ENCODE measurements around the gene HSD17B11. TPM values are rescaled to one million over a fixed set of nuclear protein-coding genes. Genes with fewer than 3 reads are reported as not detected.
A peak's percentile ranks its signal among the peaks of the same experiment; 100 is the strongest.
"Not testable (repeated sequence)": the region's sequence is repeated elsewhere in the genome, so short reads cannot be mapped to it uniquely, and the experiment has no call there.

HSD17B11 gene
- total RNA-seq, 1 experiment from 2014 or later: 8.8 TPM

DNA sequence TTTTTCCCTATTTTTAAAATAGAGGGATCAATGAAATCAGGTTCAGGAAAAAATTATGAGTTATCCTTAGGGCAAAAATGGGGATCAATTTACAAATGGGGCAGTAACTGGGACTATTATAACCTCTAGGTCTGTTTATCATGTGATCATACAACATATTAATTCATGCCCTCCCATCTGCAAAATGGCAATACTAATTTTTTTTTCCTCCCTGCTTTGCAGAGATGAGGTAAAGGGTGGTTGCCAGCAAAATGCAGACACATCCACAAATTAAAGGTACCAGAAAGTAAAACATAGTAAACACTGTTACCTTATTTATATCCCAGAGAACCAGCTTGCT lies 467 bp downstream of the HSD17B11 start:
- no peak for DNase-seq
- Histone ChIP-seq H3K18ac (ENCODE audit: insufficient read length, low read depth, low read length) (no peak overlapping the region), H3K27ac (ENCODE audit: insufficient read length, low read depth, low read length) (no peak overlapping the region), H3K56ac (ENCODE audit: insufficient read length, low read depth, low read length) (no peak overlapping the region), H3K27me3 (ENCODE audit: insufficient read depth, low read length) (no peaks in the 10 kb centered on the region), H3K4ac (ENCODE audit: low read depth, low read length) (no peak overlapping the region), H3K4me1 (ENCODE audit: insufficient read depth, low read length) (no peaks in the 10 kb centered on the region), H3K79me1 (ENCODE audit: insufficient read depth, low read depth, low read length, poor library complexity, severe bottlenecking) (no peaks in the 10 kb centered on the region), H3K79me2 (ENCODE audit: insufficient read depth, low read length) (no peaks in the 10 kb centered on the region), H2AFZ (ENCODE audit: low read length) (peak overlapping the region; percentile 2), H2BK15ac (ENCODE audit: low read depth, low read length) (no peak overlapping the region), H4K20me1 (ENCODE audit: control insufficient read depth, insufficient read depth, insufficient read length) (no peaks in the 10 kb centered on the region), H3K9me3 (ENCODE audit: control insufficient read depth, low read depth, low read length) (no peaks in the 10 kb centered on the region), H3K14ac (ENCODE audit: insufficient read depth, low read length) (no peak overlapping the region), H3K23ac (ENCODE audit: insufficient read length, low read depth, low read length) (no peak overlapping the region), H4K91ac (ENCODE audit: insufficient read length, low read depth, low read length) (no peak overlapping the region), H3K9ac (ENCODE audit: extremely low read depth, insufficient read length, low read length) (peak overlapping the region; percentile 62), H2BK12ac (ENCODE audit: insufficient read length, low read depth, low read length) (no peak overlapping the region), H2BK120ac (ENCODE audit: low read depth, low read length, poor library complexity, severe bottlenecking) (no peak overlapping the region), H2BK20ac (ENCODE audit: low read depth, low read length, poor library complexity, severe bottlenecking) (no peak overlapping the region), H2BK5ac (ENCODE audit: insufficient read length, low read length) (no peak overlapping the region), H3K4me2 (ENCODE audit: insufficient read depth, insufficient read length, low read length) (peak overlapping the region; percentile 80), H4K5ac (ENCODE audit: insufficient read length, low read depth, low read length) (no peak overlapping the region), H3K23me2 (ENCODE audit: insufficient read length, low read depth, low read length, poor library complexity, severe bottlenecking) (peaks cover 8% of the 10 kb centered on the region), H3T11ph (ENCODE audit: low read length) (no peak overlapping the region), H2AK5ac (ENCODE audit: insufficient read length, low read length) (no peak overlapping the region), H4K8ac (replicated peaks; ENCODE audit: insufficient read length, low read depth, low read length) (no peak overlapping the region)
- peak overlapping the region in 2 of 3 experiments; percentile 88 to 90; a peak in 5 of 7 replicates for H3K27ac Mint-ChIP-seq
- H3K4me1 Mint-ChIP-seq: peaks cover 13 to 16% of the 10 kb centered on the region in 2 experiments
- peaks cover 5 to 15% (median 8%) of the 10 kb centered on the region in 3 experiments; a peak in 6 of 7 replicates for H3K36me3 Mint-ChIP-seq (ENCODE audit: insufficient read depth in 1 of 3, low read depth in 3 of 3)
- peak overlapping the region; percentile 79 to 81 for H3K4me3 Mint-ChIP-seq
- H3K9me3 Mint-ChIP-seq: peaks cover 0 to 3% of the 10 kb centered on the region in 2 experiments; a peak in 3 of 5 replicates
- TF ChIP-seq, protein P1, sequence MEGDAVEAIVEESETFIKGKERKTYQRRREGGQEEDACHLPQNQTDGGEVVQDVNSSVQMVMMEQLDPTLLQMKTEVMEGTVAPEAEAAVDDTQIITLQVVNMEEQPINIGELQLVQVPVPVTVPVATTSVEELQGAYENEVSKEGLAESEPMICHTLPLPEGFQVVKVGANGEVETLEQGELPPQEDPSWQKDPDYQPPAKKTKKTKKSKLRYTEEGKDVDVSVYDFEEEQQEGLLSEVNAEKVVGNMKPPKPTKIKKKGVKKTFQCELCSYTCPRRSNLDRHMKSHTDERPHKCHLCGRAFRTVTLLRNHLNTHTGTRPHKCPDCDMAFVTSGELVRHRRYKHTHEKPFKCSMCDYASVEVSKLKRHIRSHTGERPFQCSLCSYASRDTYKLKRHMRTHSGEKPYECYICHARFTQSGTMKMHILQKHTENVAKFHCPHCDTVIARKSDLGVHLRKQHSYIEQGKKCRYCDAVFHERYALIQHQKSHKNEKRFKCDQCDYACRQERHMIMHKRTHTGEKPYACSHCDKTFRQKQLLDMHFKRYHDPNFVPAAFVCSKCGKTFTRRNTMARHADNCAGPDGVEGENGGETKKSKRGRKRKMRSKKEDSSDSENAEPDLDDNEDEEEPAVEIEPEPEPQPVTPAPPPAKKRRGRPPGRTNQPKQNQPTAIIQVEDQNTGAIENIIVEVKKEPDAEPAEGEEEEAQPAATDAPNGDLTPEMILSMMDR (conservative IDR thresholded peaks at IDR 0.05): no peak
- H3K27me3 Mint-ChIP-seq (ENCODE audit: low read depth): peaks cover 6% of the 10 kb centered on the region

DNA sequence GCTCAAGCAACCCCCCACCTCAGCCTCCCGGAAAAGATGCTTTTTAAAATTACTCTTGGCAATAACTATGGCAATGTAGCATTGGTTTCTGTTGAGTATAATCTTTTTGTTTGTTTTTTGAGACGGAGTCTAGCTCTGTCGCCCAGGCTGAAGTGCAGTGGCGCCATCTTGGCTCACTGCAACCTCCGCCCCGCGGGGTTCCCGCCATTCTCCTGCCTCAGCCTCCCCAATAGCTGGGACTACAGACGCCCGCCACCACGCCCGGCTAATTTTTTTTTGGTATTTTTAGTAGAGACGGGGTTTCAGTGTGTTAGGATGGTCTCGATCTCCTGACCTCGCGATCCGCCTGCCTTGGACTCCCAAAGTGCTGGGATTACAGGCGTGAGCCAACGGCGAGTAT lies 933 bp downstream of the HSD17B11 start:
- H3K79me2 ChIP-seq (ENCODE audit: insufficient read depth, low read length); H2BK15ac ChIP-seq (ENCODE audit: low read depth, low read length); H2BK12ac ChIP-seq (ENCODE audit: insufficient read length, low read depth, low read length); H4K8ac ChIP-seq (replicated peaks; ENCODE audit: insufficient read length, low read depth, low read length); H3K9me3 Mint-ChIP-seq; H4K91ac ChIP-seq (ENCODE audit: insufficient read length, low read depth, low read length); H2BK120ac ChIP-seq (ENCODE audit: low read depth, low read length, poor library complexity, severe bottlenecking); H3K4me1 ChIP-seq (ENCODE audit: insufficient read depth, low read length); H2BK5ac ChIP-seq (ENCODE audit: insufficient read length, low read length); H4K5ac ChIP-seq (ENCODE audit: insufficient read length, low read depth, low read length); H3K27ac ChIP-seq (ENCODE audit: insufficient read length, low read depth, low read length); H3K23me2 ChIP-seq (ENCODE audit: insufficient read length, low read depth, low read length, poor library complexity, severe bottlenecking); H2AFZ ChIP-seq (ENCODE audit: low read length); H3K23ac ChIP-seq (ENCODE audit: insufficient read length, low read depth, low read length); H3K9ac ChIP-seq (ENCODE audit: extremely low read depth, insufficient read length, low read length); H3K56ac ChIP-seq (ENCODE audit: insufficient read length, low read depth, low read length); DNase-seq; H3K27me3 ChIP-seq (ENCODE audit: insufficient read depth, low read length); H3K27me3 Mint-ChIP-seq (ENCODE audit: low read depth); H3K18ac ChIP-seq (ENCODE audit: insufficient read length, low read depth, low read length); H3T11ph ChIP-seq (ENCODE audit: low read length); H3K9me3 ChIP-seq (ENCODE audit: control insufficient read depth, low read depth, low read length); H3K4ac ChIP-seq (ENCODE audit: low read depth, low read length); H2BK20ac ChIP-seq (ENCODE audit: low read depth, low read length, poor library complexity, severe bottlenecking); H2AK5ac ChIP-seq (ENCODE audit: insufficient read length, low read length); H3K79me1 ChIP-seq (ENCODE audit: insufficient read depth, low read depth, low read length, poor library complexity, severe bottlenecking); H3K14ac ChIP-seq (ENCODE audit: insufficient read depth, low read length); H4K20me1 ChIP-seq (ENCODE audit: control insufficient read depth, insufficient read depth, insufficient read length): not testable (repeated sequence)
- no CpG with 5 or more reads among the region's 20 CpGs for WGBS (ENCODE audit: extremely low coverage, insufficient read length, low lambda C conversion rate)
- Mint-ChIP-seq H3K4me3 (peak overlapping the region; percentile 79 to 81), H3K4me1 (peaks cover 13 to 16% of the 10 kb centered on the region in 2 experiments), H3K27ac (peak overlapping the region in 1 of 3 experiments; percentile 27; a peak in 1 of 7 replicates), H3K36me3 (ENCODE audit: insufficient read depth in 1 of 3, low read depth in 3 of 3) (peaks cover 8 to 18% (median 11%) of the 10 kb centered on the region in 3 experiments; a peak in 6 of 7 replicates)
- H3K4me2 ChIP-seq (ENCODE audit: insufficient read depth, insufficient read length, low read length): peak overlapping the region; percentile 21

Measured in H9 (cell line).